Measurements from ENCODE around the gene SOX11.
"Not testable (repeated sequence)": the region's sequence is repeated elsewhere in the genome, so short reads cannot be mapped to it uniquely, and the experiment has no call there.

Gene SOX11

DNA sequence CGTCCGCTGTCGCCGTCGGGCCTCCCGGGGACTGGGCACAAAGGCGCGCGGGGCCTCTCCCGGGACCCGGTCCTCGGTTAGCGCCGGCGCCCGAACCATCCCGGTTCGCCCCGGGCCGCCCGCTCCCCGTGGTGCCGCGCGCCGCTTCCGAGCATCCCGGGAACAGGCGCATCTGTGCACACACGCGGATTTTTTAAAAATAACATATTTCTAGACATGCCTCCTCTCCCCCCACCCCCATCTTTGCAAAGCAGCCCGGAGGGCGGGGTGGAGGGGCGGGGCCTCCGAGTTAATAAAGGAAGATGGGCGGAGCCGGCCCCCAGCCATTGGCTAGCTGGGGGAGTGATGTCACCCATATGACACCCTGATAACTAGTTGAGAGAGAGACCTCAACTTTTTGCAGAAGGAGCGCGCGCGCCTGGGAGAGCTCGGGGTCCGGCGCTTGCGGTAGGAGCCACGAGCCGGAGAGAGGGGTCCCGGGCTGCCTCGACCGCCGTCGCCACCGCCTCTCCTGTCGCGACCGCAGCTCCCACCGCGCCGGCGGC is at the start of gene SOX11:
Gene SOX11 (plus strand): TSS at position 400 of the 545 bp plus-strand sequence. CDS start 338 bp downstream, outside the sequence.
- DNase-seq = peak; percentile 83 to 93

DNA sequence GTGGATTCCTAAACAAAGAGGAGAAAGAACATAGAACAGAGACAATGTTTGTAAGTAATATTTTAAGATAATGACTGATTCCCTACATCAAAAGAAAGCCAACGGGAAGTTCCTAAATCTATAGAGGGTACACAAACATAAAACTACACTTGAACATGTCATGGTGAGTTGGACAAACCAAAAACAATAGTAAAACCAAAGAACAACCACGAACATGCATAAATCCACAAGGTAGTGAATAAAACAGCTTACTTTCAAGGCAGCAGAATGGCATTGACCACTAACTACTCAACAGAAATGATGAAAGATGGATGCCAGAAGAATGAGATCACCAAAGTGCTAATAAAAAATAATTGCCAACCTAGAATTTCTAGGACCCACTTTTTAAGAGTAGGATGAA is 39.5 kb upstream of the SOX11 start:
- DNase-seq = not testable (repeated sequence)

DNA sequence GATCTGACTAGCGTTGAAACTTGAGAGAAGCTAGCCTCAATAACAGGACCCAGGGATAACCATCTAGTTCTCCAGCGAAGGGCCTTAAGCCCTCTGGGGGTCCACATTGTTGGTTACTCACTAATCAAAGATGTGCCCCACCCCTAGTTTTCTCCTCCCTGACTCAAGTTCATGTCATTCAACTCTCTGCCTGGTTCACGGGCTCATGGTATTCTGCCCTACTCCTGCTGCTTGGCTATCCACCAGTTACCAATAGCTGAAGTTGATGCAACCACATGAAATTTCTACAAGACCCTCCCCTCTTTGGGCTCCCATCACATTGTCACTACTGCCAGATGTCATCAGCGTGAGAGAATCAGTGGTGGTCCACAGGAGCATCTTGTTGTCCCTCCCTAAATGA is 38.4 kb upstream of the SOX11 start:
- peak in 1 of 2 experiments; percentile 12 for DNase-seq

DNA sequence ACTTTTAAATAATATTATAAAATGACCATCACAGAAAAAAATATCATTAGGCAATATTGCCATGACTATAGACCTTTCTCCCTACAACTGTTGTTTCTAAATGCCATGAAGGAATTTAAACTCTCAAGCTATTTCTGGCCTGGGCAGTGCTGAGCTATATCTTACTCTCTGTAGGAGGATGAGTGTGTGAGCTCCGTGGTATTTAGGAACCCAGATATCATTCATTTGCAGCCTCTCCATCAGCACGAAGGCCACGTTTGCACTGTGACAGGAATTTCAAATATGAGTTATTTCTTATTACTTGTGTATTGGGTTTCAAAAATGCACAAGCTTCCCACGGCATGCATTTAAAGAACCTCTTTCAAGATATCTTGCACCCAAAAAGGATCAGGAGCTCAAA is 35.0 kb upstream of the SOX11 start:
- DNase-seq = no peak

DNA sequence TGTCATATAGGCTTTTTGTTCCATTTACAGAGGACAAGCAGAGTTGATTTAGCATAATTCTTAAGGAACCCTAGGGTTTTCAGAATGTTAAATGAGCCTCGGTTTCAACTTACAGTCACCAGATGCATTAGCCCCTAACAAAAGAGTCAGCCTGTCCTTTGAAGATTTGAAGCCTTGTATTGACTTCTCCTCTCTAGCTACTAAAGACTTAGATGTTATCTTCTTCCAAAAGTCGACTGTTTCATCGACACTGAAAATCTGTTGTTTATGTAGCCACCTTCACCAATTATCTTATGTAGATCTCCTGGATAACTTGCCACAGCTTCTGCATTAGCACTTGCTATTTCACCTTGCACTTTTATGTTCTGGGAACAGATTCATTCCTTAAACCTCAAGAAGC is 31.6 kb upstream of the SOX11 start:
- DNase-seq = no peak

DNA sequence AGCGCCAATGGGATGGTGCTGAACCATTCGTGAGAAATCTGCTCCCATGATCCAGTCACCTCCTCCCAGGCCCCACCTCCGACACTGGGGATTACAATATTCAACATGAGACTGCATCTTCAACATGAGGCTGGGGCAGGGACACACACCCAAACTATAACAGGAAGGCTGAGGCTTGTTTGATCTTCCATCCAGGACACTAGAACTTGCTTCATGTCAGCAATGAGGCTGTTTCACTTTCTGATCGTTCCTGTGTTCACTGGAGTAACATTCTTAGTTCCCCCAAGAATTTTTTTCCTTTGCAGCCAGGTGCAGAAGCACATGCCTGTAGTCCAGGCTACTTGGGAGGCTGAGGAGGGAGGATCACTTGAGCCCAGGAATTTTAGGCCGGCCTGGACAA is 30.8 kb upstream of the SOX11 start:
- DNase-seq = no peak

DNA sequence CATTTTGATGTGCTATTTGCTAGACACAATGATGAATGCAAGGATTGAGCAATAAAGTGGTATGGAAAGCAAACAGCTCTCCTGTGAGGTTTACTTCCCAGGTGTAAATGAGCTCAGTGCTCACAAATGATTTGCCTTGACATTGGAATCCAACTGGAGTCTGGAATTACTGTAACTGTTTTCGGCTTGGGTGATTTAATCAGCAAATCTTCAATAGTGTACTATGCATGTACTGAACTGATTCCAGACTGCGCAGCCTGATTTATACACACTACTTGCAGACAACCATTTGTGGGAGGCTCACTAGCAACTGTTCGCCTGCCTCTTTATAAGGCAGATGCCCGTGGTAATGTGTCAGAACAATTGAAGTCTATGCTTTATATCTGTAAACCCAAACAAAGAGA is 27.9 kb upstream of the SOX11 start:
- DNase-seq = no peak

DNA sequence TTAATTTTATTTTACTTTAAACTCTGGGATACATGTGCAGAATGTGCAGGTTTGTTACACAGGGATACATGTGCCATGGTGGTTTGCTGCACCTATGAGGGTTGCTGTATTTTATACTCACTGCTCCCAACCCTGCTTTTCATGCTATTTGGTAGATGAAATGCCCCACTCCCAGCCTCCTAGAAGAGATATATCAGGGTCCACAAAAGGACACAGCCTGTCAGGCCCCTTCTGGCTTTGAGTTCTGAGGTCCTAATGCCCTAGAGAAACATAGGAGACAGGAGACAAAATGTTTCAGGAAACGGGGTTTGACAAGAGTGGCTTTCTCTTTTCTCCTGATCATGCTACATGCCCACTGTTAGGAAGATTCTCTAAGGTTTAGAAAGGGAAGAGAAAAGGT is 27.1 kb upstream of the SOX11 start:
- no peak for DNase-seq

DNA sequence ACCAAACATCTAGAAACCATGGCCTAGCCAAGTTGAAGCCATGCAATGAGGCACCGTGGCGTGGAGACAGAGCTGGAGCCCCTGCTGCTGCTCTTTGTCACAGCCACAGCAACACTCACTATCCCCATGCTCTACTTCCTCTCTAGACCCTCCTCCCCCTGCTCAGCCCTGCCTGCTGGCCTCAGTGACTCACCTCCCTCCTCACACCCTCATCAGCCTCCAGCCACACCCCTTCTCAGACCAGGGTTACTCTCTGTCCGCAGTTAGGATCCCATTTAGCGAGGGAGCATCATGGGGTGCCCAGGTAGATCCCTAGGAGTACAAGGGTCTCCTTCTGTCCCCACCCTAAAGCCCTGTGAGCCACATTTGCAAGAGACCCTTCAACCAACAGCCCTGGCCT is 25.4 kb upstream of the SOX11 start:
- no peak for DNase-seq

DNA sequence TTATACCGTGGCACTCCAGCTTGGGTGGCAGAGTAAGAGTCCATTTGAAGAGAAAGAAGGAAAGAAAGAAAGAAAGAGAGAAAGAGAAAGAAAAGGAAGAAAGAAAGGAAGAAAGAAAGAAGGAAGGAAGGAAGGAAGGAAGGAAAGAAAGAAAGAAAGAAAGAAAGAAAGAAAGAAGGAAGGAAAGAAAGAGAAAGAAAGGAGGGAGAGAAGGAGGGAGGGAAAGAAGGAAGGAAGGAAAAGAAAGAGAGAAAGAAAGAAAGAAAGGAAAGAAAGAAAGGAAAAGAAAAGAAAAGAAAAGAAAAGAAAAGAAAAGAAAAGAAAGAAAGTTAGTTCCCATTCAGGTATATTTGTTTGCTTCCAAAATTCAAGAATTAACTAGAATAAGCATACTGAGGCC is 24.5 kb upstream of the SOX11 start:
- not testable (repeated sequence) for DNase-seq

DNA sequence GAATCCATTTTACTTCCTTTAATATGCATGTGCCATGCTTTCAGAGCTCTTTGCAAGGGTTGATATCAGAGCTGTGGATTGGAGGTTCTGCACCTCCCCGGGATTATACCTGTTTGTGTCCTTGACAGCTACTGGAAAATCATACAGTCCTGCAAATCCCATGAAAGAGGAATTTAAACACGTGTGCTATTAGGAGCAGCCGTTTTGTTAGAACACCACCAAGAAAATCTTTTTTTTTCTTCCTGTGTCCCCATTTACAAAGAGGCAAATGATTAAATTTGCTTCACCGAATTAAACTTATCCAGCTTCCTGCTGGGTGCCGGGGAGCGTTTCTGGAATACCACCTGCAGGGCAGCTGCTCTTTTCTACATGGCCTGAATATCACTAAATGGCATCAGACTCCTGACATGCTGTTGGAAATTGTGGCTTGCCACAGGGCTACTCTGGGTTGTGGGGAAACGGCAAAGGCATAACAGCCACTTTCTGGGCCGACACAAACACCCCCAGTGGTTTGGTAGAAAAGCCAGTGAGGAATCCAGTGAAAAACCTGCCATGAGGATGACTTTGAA is 23.4 kb upstream of the SOX11 start:
- no peak for DNase-seq

DNA sequence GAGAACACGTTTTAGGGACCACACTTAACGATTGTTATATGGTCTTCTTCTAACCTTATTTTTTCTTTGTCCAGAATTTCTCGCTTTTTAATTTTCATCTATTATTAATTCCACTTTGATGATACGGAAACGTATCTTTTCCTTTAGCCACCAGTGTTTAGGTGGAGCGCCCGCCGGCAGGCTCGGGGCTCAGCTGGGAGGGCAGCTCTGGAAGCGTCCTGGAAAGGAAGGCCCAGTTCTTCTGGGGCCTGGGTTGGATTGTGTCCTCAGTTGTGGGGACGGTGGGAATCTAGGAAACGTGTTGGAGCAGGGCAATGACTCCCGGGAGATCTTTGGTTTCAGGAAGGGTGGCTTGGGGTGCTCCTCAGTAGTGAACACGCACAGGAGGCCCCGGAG is 19.4 kb upstream of the SOX11 start:
- no peak for DNase-seq

DNA sequence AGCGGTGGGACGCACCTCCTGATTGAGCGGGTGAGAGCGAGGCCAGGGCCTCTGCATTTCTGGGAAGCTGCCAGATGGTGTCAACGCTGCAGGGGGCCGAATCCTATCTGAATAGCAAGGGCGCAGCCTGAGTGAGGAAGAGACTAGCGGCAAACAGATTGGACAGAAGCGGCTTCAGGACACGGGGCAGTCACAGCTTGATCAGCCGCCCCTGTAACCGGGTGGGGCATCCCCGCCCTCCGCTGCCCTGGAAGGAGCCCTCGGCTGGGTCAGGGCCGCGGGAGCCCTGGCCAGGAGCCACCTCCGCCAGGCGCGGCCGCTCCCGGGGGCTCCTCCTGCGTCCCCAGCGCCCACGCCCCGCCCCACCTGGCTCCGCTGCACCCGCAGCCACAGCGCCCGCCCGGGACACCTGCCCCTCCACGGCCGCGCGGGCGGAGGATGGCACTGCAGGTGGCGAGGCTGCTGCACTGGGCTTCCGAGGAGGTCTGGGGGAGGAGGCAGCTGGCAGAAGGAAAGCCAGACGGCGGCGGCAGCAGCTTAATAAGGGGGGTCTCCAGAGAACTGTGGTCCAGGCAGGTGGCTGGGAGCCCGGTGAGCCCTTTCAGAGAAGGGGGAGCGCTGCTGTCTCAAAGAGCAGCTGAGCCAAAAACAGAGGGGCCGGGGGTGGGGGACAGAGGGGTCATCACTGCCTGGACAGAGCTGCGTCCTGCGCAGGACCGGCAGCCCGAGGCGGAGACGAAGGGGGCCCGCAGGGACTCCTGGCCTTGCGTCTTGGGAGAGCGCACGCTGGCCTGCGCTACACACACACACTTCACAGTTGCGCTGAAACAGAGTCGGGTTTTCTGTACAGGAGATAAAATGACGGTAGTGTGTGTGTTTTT is 18.8 kb upstream of the SOX11 start:
- peak in 1 of 2 experiments; percentile 15 for DNase-seq

DNA sequence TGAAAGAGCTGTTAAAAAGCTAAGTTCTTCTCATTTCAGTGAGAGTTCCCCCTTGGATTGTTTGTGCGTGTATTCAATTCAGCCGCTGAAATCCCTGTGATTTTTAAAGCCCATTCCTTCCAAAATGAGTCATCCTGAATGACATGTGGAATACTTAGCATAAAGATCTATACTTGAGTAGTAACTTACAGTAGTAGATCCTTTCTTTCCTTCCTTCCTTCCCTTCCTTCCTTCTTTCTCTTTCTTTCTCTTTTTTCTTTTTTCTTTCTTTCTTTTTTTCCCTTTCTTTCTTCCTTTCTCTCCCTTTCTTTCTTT is 18.2 kb upstream of the SOX11 start:
- no peak for DNase-seq

DNA sequence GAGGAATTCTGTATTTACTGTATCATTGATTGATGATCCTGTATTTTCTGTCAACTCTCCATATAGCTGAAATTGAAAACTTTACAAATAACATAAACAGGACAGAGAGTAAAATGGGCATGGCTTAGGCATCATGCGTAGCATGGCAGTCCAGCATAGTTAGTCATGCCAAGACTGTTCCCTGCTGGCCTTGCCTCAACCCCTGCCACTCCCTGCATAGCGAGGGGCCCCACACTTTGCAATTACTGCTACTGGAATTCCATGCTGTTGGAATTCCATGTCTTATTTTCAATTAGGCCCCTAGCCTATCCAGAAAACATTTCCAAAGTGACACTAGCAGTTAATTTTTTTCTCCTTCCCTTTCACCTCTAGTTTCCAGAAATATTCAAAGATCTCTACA is 15.1 kb upstream of the SOX11 start:
- no peak for DNase-seq

DNA sequence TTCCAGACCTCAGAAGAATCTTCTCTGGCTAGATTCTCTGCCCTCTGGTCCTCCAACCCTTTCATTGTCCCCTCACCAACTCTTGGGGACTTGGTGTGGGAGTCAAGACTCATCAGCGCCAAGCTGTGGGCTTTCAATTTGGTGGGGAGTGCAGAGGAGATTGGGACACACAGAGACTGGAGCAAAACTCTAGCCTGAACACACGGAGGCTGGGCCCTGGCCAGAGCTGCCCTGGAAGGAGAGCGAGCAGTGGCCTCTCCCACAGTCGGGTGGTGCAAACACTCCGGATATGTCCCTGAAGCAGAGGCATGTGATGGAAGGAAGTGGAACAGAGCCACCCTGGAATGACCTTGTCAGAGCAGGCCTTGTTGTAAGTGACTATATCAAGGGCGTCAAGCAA is 8.7 kb upstream of the SOX11 start:
- no peak for DNase-seq

DNA sequence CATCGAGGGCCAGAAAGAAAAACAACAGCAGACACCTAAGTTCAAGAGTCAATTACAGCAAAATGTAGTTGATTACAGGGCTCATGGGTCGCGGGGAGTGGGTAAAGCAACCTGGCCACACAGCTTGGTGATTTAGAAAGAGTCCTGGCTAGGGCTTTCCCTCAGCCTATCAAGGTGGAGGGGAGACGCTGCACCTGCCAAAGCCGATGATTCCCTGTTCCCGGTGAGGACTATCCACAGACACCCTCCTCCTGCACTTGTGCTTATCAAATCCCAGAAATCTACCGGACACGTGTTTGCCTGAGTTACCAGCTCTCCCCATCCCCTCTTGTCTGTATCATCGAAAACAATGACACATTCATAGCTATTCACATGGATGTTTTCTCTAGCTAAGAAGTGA is 7.0 kb upstream of the SOX11 start:
- DNase-seq = no peak

DNA sequence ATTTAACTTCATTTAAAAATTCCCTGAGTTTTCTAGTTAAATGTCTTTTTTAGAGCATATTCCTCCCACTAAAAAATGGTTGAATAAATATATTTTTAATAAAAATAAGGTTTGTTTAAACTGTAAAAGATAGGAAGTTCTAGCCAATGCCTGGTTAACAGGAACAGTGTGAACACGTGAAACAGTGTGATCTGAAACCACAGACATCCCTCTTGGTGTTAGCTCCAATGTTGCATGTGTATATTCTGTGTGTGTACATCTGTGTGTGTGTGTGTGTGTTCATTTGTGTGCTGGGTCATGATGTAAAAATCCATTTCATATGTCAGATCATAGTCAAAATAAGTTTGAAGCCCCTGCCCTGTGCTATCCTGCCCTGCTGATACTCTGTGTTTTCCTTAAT is 6.1 kb upstream of the SOX11 start:
- DNase-seq = no peak

DNA sequence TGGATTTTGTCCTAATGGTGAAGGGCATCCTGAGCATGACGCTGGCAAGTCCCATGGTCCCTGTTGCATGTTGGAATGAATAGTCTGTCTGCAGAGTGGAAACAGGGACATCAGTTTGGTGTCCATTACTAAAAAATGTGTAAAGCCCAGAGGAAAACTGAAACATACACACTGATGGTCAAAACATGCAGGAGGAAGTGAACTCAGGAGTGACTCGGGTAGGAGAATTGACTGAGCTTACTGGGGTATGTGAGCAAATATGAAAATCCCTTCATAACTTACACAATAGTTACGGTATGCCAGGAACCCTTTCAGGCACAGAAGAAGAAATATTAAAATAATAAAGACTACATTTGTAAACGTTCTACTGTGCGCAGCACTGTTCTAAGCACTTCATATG is 5.6 kb upstream of the SOX11 start:
- DNase-seq = no peak

DNA sequence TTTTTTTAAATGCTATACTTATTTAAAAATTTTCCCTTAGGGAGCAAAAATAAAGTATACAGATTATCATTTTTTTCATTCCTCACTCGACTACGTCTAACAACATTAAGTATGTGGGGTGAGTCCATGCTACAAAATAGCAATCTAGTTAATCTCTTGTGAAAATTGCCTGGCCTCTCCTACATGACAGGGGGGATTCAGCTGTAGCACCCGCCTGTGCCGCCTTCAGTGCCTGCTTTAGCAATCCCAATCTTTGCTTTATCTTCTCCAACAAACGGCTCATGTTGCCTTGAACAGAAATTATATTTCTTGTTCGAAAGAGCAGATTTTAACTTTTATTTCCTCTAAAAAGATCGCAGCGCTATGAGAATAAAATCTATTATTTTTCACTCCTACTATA is 2.4 kb upstream of the SOX11 start:
- DNase-seq = no peak

DNA sequence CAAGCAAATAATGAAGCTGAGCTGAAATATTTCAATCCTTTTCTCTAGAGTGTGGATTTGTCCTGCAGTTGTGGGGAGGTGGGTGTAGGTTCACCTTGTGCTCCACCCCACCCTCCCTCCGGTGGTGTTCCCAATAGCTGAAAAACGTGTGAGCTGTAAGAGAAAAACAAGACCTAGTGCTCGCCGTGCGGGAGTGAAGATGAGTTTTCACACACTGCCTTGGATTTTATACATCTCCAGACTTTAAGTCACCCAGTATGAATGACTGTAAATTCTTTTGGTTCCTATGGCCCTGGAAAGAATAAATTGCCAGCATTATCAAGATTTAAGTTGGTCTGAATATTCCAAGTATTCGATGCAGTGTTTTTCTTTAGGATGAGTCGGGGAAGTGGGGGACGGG is 1.9 kb upstream of the SOX11 start:
- DNase-seq = no peak

DNA sequence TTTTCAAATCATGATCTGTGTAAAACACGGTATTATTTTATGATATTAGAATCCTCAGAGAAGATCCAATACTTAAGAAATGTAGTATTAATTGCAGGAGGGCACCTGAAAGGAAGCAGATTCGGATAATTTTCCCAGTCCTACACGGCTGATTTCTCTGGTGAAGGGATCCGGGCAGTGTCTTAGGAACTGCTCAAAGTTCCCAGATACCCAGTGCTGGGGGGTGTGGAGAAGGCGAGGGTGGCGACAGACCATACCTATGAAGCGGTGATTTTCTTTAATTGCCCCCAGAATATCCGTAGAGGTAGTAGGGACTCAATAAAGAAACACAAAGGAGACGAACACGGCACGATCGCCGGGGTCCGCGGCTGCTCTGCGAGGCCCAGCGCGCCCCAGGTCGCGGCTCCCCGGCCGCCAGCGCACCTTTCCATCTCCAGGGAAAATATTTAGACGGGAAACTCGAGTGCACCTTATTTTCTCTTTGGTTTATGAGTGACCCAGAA is 1.4 kb upstream of the SOX11 start:
- DNase-seq = no peak

DNA sequence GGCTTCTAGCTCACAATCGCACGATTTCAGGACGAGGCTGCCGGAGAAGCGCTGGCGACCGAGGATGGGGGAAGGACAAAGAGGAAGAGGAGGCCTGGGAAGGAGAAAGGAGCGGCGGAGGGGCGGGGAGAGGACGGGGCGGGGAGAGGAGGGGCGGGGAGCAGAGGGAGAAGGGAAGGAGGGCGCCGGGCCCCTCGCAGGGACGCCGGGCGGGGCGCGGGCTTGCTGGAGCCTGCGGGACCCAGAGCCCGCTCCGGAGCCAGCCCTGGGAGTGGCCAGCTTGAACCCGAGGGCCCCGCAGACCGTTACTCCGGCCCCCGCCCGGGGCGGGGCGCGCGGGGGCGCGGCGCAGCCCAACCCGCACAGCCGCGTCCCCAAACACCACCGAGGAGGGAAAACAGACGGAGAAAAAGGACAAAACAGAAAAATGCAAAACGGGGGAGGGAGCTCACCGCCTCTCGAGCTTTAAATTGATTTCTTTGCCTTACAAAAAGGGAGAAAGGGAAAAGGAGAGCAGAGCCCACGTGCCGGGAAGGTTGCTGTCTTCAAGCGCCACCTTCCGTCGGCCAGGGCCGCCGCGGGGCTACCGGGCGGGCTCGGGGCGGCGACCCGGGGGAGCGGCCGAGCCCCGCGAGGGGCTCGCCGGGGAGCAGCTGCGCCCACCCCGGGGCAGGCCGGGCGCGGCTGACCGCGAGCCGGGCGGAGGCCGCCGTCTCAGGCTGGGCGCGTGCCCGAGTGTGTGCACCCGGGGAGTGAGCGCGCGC is 781 bp upstream of the SOX11 start:
- peak; percentile 39 to 76 for DNase-seq
